Measurements from ENCODE around the gene GNG7. TPM values are rescaled to one million over a fixed set of nuclear protein-coding genes. Genes with fewer than 3 reads are reported as not detected.

The GNG7 gene
- total RNA-seq, 4 donors from 2014 or later, result 2.1 to 4.3 (median 3.0) TPM

GRCh38 chr19:2602391-2603181 is 99.9 kb downstream of the GNG7 start:
- Histone ChIP-seq H3K27me3 (no peaks in the 10 kb centered on the region), H3K4me1 (peaks cover 43% of the 10 kb centered on the region), H3K4me3 (peak overlapping the region; percentile 33), H3K36me3 (no peaks in the 10 kb centered on the region), H3K27ac (peak overlapping the region; percentile 83), H3K9me3 (no peaks in the 10 kb centered on the region)
- peak; percentile 92 for DNase-seq (ENCODE audit: low spot score in 2 of 2)
- 27% methylated on average over 21 of the region's 23 CpGs for WGBS
- TF ChIP-seq POLR2AphosphoS5 (IDR thresholded peaks at IDR 0.05) (peak in 2 of 3 donors; percentile 76 to 92), EP300 (IDR thresholded peaks at IDR 0.05) (peak; percentile 88), POLR2A (IDR thresholded peaks at IDR 0.05) (no peak)

- H3K27me3 ChIP-seq, result no peaks in the 10 kb centered on the region
- no peak overlapping the region for H3K4me3 ChIP-seq
- peaks cover 43% of the 10 kb centered on the region for H3K4me1 ChIP-seq
- no peak for TF ChIP-seq CTCF (IDR thresholded peaks at IDR 0.05)
- no peak for TF ChIP-seq POLR2AphosphoS5 (IDR thresholded peaks at IDR 0.05)
- 77% methylated on average over 20 of the region's 20 CpGs for WGBS
- no peaks in the 10 kb centered on the region for H3K36me3 ChIP-seq
- H3K9me3 ChIP-seq, result no peaks in the 10 kb centered on the region
- peak in 1 of 2 donors; percentile 46 for DNase-seq (ENCODE audit: low spot score in 2 of 2)
- peak overlapping the region; percentile 83 for H3K27ac ChIP-seq
Measured at GRCh38 chr19:2600914-2601870, 101.3 kb downstream of the GNG7 start.

DNA sequence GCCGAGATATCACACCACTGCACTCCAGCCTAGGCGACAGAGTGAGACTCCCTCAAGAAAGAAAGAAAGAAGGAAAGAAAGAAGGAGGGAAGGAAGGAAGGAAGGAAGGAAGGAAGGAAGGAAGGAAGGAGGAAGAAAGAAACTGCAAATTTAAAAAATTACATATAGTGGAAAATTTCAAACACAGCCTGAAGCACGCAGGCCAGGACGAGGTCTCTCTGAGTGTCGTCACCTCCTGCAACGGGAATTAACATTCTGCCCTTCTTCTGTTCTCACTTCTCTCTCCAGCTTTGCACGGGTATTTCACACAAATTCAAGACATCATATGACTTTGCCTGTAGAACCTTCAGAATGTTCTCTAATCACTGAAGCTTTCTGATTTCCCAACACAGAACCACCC is 108.2 kb downstream of the GNG7 start:
- Histone ChIP-seq H3K4me3 (no peak overlapping the region), H3K27ac (no peak overlapping the region), H3K36me3 (no peaks in the 10 kb centered on the region), H3K9me3 (no peaks in the 10 kb centered on the region), H3K27me3 (no peaks in the 10 kb centered on the region), H3K4me1 (peaks cover 8% of the 10 kb centered on the region)
- 82% methylated on average over 7 of the region's 7 CpGs for WGBS
- TF ChIP-seq POLR2AphosphoS5 (IDR thresholded peaks at IDR 0.05), result no peak
- no peak for TF ChIP-seq POLR2A (IDR thresholded peaks at IDR 0.05)
- TF ChIP-seq EP300 (IDR thresholded peaks at IDR 0.05), result no peak
- no peak for TF ChIP-seq CTCF (IDR thresholded peaks at IDR 0.05)
- peak in 1 of 2 donors; percentile 5 for DNase-seq (ENCODE audit: low spot score in 2 of 2)

DNA sequence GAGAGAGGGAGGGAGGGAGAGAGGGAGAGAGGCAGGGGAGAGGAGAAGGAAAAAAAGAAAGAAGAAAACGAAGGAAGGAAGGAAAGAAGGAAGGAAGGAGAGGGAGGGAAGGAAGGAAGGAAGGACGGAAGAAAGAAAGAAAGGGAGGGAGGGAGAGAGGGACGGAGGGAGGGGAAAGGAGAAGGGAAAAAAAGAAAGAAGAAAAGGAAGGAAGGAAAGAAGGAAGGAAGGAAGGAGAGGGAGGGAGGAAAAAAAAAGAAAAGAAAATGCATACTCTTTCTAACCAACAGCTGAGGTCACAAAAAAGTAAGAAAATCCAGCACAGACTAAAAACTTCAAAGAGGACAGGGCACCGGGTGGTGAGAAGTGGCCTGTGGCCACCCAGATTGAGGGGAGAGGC is 109.7 kb downstream of the GNG7 start:
- 64% methylated on average over 4 of the region's 4 CpGs for WGBS
- Histone ChIP-seq H3K4me1 (no peaks in the 10 kb centered on the region), H3K27ac (no peak overlapping the region), H3K27me3 (no peaks in the 10 kb centered on the region), H3K36me3 (no peaks in the 10 kb centered on the region), H3K4me3 (no peak overlapping the region), H3K9me3 (no peaks in the 10 kb centered on the region)
- TF ChIP-seq POLR2A (IDR thresholded peaks at IDR 0.05) (no peak), POLR2AphosphoS5 (IDR thresholded peaks at IDR 0.05) (no peak), CTCF (IDR thresholded peaks at IDR 0.05) (no peak), EP300 (IDR thresholded peaks at IDR 0.05) (no peak)
- DNase-seq (ENCODE audit: low spot score in 2 of 2), result no peak

- TF ChIP-seq CTCF (IDR thresholded peaks at IDR 0.05) (no peak), POLR2A (IDR thresholded peaks at IDR 0.05) (no peak)
- H3K4me1 ChIP-seq, result no peaks in the 10 kb centered on the region
- no peaks in the 10 kb centered on the region for H3K9me3 ChIP-seq
- H3K36me3 ChIP-seq, result no peaks in the 10 kb centered on the region
- H3K27ac ChIP-seq, result no peak overlapping the region
- no peak overlapping the region for H3K4me3 ChIP-seq
- DNase-seq (ENCODE audit: low spot score in 2 of 2), result no peak
- WGBS, result 93% methylated on average over 3 of the region's 3 CpGs
- no peaks in the 10 kb centered on the region for H3K27me3 ChIP-seq
Measured at GRCh38 chr19:2591537-2592291, 110.8 kb downstream of the GNG7 start.

All from suprapubic skin (tissue), 4 donors.